Upper lobe of right lung (tissue), 1 donor: ENCODE measurements around the gene ATP5MC2. TPM values are rescaled to one million over a fixed set of nuclear protein-coding genes. Genes with fewer than 3 reads are reported as not detected.
"Not testable (repeated sequence)": the region's sequence is repeated elsewhere in the genome, so short reads cannot be mapped to it uniquely, and the experiment has no call there.

Experiments
- ATAC-seq: fragments of 200-7000 bp; cut with Tn5 transposase; one replicate; pipeline ENCODE4 v1.9.1; 2020; ENCODE audit warnings: mild to moderate bottlenecking, moderate library complexity
- DNase-seq: peaks from one replicate; pipeline ENCODE4 v3.0.0-alpha.2; 2020
- H3K27ac ChIP-seq: fragments of 200-600 bp; one replicate; pipeline ENCODE4 v1.8.0; 2022
- H3K27me3 ChIP-seq: fragments of 200-600 bp; one replicate; pipeline ENCODE4 v1.8.0; 2022; ENCODE audit warnings: mild to moderate bottlenecking
- H3K36me3 ChIP-seq: fragments of 200-600 bp; one replicate; pipeline ENCODE4 v1.8.0; 2022
- H3K4me1 ChIP-seq: fragments of 200-600 bp; one replicate; pipeline ENCODE4 v1.8.0; 2022
- H3K4me3 ChIP-seq: fragments of 200-600 bp; one replicate; pipeline ENCODE4 v1.8.0; 2022; ENCODE audit warnings: mild to moderate bottlenecking
- H3K9me3 ChIP-seq: fragments of 200-600 bp; one replicate; pipeline ENCODE4 v1.8.0; 2022
- CTCF ChIP-seq: fragments of 200-600 bp; IDR thresholded peaks from one replicate; pipeline ENCODE4 v1.8.0; 2022; ENCODE audit warnings: antibody characterized with exemption
- intact Hi-C: fragments of 100-400 bp; cut with DNase I; formaldehyde crosslinking; loops from one replicate; pipeline ENCODE4 v1.11.0; 2022
- total RNA-seq: library from RNA; stranded (reverse); fragmentation: NEBNext Ultra II Directional; extraction: Animal tissue kit (Norgen Biotek cat#: 25700); gene quantifications from one replicate; pipeline ENCODE4 v1.2.1, GENCODE V29; 2021
- donor health status: DM: no; HTN: yes; CAD: no; lungs with severe emphysema.

Gene ATP5MC2
- total RNA-seq, 1 donor from 2014 or later = 236 TPM

- Histone ChIP-seq H3K36me3 (no peaks in the 10 kb centered on the region), H3K4me1 (no peaks in the 10 kb centered on the region), H3K4me3 (no peak overlapping the region), H3K27me3 (no peaks in the 10 kb centered on the region), H3K27ac (no peak overlapping the region), H3K9me3 (no peaks in the 10 kb centered on the region)
- intact Hi-C loops = no loop called here
- ATAC-seq (no peak), DNase-seq (no peak)
- no peak for TF ChIP-seq CTCF
Measured at GRCh38 chr12:53686436-53686835, 10.6 kb upstream of the ATP5MC2 start.

DNA sequence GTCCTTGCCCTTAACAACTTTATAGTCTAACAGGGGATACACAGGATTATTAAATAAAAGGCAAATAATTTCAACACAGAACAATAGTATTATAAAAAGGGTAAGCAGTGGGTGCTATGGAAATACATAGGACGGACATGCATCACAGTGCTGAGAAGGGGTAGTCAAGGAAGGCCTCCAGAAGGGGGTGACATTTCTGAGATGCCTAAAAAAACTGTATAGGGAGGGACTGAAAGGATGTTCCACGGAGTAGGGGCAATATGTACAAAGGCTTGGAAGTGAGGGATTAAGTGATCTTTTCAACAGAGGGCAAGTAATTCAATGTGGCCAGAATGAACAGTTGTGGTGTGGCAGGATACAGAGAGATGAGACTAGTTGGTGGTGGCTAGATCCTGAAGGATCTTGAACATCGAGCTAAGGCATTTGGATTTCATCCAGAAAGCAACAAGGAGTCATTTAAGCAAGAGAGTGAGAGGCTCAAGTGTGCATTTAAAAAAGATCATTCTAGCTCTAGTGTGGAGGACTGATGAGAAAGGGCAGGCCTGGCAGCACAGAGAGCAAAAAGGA lies 8.9 kb upstream of the ATP5MC2 start:
- no peak for TF ChIP-seq CTCF
- no peak overlapping the region for H3K4me3 ChIP-seq
- DNase-seq (no peak), ATAC-seq (no peak)
- no peak overlapping the region for H3K27ac ChIP-seq
- H3K27me3 ChIP-seq = no peaks in the 10 kb centered on the region
- H3K9me3 ChIP-seq = no peaks in the 10 kb centered on the region
- H3K4me1 ChIP-seq = no peaks in the 10 kb centered on the region
- intact Hi-C loops = no loop called here
- no peaks in the 10 kb centered on the region for H3K36me3 ChIP-seq

DNA sequence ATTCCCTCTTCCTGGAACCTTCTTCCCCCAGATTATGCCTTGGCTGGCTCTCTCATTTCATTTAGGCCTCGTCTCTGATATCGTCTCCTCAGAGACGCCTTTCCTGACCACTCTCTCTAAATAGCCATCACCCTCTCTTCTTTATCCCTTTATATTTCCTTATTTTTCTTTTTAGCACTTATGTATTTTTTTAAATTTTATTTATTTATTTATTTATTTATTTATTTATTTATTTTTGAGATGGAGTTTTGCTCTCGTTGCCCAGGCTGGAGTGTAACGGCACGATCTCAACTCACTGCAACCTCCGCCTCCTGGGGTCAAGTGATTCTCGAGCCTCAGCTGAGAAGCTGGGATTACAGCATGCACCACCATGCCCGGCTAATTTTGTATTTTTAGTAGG lies 8.1 kb upstream of the ATP5MC2 start:
- no peak for ATAC-seq
- Histone ChIP-seq H3K4me3 (no peak overlapping the region), H3K27ac (no peak overlapping the region), H3K9me3 (no peaks in the 10 kb centered on the region), H3K4me1 (no peaks in the 10 kb centered on the region), H3K36me3 (no peaks in the 10 kb centered on the region), H3K27me3 (no peaks in the 10 kb centered on the region)
- TF ChIP-seq CTCF = no peak
- DNase-seq = no peak
- intact Hi-C loops = no loop called here

DNA sequence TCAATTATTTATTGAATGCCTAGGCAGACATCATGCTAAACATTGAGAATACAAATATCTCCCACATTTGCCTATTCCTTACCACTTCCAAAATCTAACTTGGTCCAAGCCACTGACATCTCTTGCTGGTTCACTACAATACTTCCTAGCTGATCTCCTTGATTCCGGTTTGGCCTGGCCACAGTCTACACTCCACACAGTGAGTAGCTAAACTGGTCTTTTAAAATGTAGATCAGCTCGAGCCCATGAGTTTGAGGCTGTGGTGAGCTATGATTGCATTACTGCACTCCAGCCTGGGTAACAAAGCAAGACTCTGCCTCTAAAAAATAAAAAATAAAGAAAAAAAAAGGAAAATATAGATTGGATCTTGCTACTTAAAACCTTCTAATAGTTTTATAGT lies 7.6 kb upstream of the ATP5MC2 start:
- TF ChIP-seq CTCF = no peak

GRCh38 chr12:53680061-53680460 lies 4.2 kb upstream of the ATP5MC2 start:
- intact Hi-C loops, H3K4me3 ChIP-seq, H3K27me3 ChIP-seq, H3K36me3 ChIP-seq, H3K9me3 ChIP-seq, H3K27ac ChIP-seq, ATAC-seq, DNase-seq: not testable (repeated sequence)
- peaks cover 13% of the 10 kb centered on the region for H3K4me1 ChIP-seq

More for the DNA sequence above, 7.6 kb upstream of the ATP5MC2 start:
- Histone ChIP-seq H3K27me3 (no peaks in the 10 kb centered on the region), H3K27ac (no peak overlapping the region), H3K36me3 (no peaks in the 10 kb centered on the region), H3K4me1 (no peaks in the 10 kb centered on the region), H3K4me3 (no peak overlapping the region), H3K9me3 (no peaks in the 10 kb centered on the region)
- intact Hi-C loops = no loop called here
- no peak for DNase-seq
- ATAC-seq = no peak

- TF ChIP-seq CTCF = no peak
- no peak for ATAC-seq
- Histone ChIP-seq H3K4me1 (peaks cover 19% of the 10 kb centered on the region), H3K27me3 (no peaks in the 10 kb centered on the region), H3K27ac (peak overlapping the region; percentile 93), H3K4me3 (peak overlapping the region; percentile 83), H3K36me3 (peaks cover 14% of the 10 kb centered on the region), H3K9me3 (no peaks in the 10 kb centered on the region)
- intact Hi-C loops = no loop called here
- no peak for DNase-seq
Measured at GRCh38 chr12:53677800-53678148, 1.9 kb upstream of the ATP5MC2 start.
